ENCODE measurements around the gene NANOG.
"Not testable (repeated sequence)": the region's sequence is repeated elsewhere in the genome, so short reads cannot be mapped to it uniquely, and the experiment has no call there.

NANOG gene

DNA sequence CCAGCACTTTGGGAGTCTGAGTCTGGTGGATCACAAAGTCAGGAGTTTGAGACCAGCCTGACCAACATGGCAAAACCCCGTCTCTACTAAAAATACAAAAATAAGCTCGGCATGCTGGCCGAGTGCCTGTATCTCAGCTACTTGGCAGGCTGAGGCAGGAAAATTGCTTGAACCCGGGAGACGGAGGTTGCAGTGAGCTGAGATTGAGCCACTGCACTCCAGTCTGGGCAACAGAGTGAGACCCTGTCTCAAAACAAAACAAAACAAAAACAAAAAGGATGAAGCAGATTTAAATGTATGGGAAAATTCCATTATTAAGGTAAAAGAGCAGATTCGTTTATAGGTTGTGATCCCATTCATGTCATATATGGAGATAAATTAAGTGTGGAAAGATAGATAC, 17.1 kb downstream of the NANOG start:
- DNase-seq = not testable (repeated sequence)

DNA sequence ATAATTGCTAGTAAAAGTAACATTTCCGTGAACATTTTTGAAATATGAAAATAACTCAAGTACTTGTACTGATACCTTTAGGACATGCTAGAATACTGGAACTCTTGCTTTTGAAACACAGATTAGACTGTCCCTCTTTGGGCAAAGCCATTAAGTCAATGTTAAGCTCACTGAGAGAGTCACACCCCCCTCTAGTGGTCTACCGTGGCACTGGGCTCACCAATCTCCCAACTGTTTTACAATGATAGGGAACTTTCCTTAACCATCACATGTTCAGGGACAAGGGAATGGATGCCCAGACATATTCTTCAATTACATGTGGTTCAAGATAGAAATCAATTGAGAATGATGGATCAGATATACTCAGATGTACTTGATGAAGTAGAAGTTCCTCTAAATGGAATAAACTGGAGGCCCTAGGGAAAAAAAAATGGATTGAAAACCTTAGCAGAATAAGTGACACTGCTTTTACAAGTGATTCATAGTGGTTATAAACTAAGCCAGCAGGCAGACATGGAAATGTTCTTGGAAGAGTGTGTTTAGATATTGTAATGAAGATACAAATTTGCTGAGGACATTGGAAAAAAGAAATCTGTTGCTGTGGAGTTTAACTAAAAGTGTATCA, 17.8 kb downstream of the NANOG start:
- peak; percentile 61 for DNase-seq

GRCh38 chr12:7825754-7826153, 36.6 kb downstream of the NANOG start:
- not testable (repeated sequence) for DNase-seq

DNA sequence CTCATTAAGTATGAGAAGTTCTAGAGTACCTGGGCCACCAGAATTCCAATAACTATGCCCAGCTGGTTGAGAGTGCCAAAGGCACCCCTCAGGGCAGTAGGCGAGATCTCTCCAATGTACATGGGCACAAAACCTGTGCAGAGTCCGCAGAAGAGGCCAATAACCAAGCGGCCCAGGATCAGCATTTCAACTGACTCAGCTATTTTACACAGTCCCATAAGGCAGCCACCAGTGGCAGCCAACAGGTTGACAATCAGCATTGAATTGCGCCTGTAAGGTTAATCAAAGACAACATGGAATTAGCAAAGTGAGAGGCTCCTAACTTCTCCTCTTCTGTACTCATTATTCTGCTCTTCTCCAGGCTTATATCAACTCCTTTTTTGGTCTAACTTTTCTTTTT, 40.5 kb downstream of the NANOG start:
- DNase-seq = not testable (repeated sequence)

DNA sequence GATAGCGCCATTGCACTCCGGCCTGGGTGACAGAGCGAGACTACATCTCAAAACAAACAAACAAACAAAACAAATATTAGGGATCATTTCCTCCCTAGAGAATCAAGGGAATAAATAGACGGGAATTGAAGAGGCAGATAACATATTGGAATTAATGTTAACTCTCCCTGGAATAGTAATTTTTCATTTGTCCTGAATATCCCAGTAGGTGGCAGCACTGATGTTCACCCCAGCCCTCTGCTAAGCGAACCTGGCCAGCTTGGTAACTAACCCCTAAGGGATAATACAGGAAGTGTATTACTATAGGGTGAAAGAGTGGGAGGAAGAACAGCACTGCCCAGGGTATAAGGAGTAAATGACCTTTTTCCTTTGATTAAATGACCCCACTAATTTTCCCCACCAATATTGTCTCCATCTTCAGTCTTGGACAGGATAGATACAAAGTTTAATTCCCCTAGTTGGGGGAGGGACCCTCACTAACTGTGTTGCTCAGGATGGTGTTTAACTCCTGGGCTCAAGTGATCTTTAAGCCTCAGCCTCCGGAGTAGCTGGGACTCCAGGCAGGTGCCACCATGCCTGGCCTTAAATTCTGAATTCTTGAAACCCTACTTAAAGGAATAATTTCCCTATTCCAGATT, 43.0 kb downstream of the NANOG start:
- no peak for DNase-seq

DNA sequence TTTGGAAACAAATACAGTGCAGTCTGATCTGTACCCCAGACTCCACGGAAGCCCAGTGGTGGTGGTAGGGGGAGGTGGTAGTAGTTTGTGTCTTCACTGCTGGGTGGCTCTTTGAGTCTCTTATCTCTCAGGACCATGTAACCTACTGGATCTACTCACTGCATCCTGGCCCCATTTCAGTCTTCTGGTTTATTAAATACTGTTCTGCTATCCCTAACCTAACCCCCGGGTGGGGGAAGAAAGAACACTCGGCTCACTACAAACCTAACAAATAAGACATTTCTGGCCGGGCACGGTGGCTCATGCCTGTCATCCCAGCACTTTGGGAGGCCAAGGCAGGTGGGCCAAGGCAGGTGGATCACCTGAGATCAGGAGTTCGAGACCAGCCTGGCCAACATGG, 44.0 kb downstream of the NANOG start:
- not testable (repeated sequence) for DNase-seq

GRCh38 chr12:7833831-7834230, 44.6 kb downstream of the NANOG start:
- no peak for DNase-seq

GRCh38 chr12:7834701-7835100, 45.5 kb downstream of the NANOG start:
- no peak for DNase-seq

GRCh38 chr12:7835116-7835515, 45.9 kb downstream of the NANOG start:
- no peak for DNase-seq

DNA sequence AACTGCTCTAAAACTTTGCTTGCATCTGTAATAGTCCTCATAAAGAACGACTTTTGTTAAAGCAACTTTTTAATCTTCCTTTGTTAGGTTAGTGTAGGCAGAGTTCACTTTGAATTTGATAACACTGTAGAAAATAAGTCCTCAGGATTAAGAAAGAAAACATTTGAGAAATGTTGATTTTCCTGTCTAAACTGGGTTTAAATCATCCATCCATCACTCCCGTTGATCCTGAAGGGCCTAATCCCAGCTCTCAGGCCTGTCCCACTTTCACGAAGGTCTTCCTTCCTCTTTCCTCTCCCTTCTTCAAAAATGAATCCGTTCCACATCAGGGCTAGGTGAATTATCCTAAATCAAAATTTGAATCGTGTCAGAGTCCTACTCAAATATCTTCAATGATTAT, 46.6 kb downstream of the NANOG start:
- no peak for DNase-seq

- DNase-seq = no peak
Measured at GRCh38 chr12:7837366-7837765, 48.2 kb downstream of the NANOG start.

GRCh38 chr12:7839226-7839625, 50.0 kb downstream of the NANOG start:
- DNase-seq = not testable (repeated sequence)

DNA sequence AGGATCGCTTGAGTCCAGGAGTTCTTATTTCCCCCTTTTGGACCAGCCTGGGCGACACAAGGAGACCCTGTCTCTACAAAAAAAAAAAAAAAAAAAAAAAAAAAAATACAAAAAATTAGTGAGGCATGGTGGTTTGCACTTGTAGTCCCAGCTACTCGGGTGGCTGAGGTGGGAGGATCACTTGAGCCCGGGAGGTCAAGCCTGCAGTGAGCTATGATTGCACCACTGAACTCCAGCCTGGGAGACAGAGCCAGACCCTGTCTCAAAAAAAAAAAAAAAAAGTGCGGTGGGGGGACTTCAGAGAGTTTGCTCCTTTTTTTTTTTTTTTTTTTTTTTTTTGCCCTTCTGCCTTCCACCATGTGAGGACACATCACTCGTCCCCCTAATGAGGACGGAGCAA, 50.6 kb downstream of the NANOG start:
- DNase-seq = not testable (repeated sequence)

GRCh38 chr12:7842444-7842843, 53.2 kb downstream of the NANOG start:
- not testable (repeated sequence) for DNase-seq

- not testable (repeated sequence) for DNase-seq
Measured at GRCh38 chr12:7843149-7843548, 53.9 kb downstream of the NANOG start.

- not testable (repeated sequence) for DNase-seq
Measured at GRCh38 chr12:7843583-7843982, 54.4 kb downstream of the NANOG start.

- DNase-seq = no peak
Measured at GRCh38 chr12:7844116-7844515, 54.9 kb downstream of the NANOG start.

GRCh38 chr12:7847226-7848097, 58.3 kb downstream of the NANOG start:
- DNase-seq = not testable (repeated sequence)

GRCh38 chr12:7848098-7848422, 58.9 kb downstream of the NANOG start:
- DNase-seq = not testable (repeated sequence)
